A375 (cell line): ENCODE measurements around the gene HDGFL2. TPM values are rescaled to one million over a fixed set of nuclear protein-coding genes. Genes with fewer than 3 reads are reported as not detected.

Experiments used
- small RNA-seq: library from RNA; depleted of rRNA; stranded (forward); fragments of <200 nt; gene quantifications from one replicate; pipeline ENCODE3, GENCODE V24; 2014
- total RNA-seq: library from RNA; depleted of rRNA; stranded (reverse); fragments of >200 nt; shearing (Covaris generic); gene quantifications from 2 replicates; pipeline ENCODE4 v1.2.3, GENCODE V29; 2014; rRNA removed

Gene HDGFL2
- total RNA-seq: 75.7 and 79.9 TPM in 2 replicates

GRCh38 chr19:4472174-4472974, at the start of gene HDGFL2:
TSS of gene HDGFL2 (plus strand) at chr19:4472297. CDS start at chr19:4472351, 54 bp downstream.

GRCh38 chr19:4457654-4458395, 14.3 kb upstream of the HDGFL2 start, which contains the start of gene UBXN6:
TSS of gene UBXN6 (minus strand) at chr19:4457794. CDS start at chr19:4457697, 97 bp downstream.

GRCh38 chr19:4518345-4519171, 46.5 kb downstream of the HDGFL2 start, which contains the start of gene PLIN4:
TSS of gene PLIN4 (minus strand) at chr19:4518486. CDS start at chr19:4518272, 214 bp downstream.

GRCh38 chr19:4534836-4535658, 63.0 kb downstream of the HDGFL2 start, which contains the start of gene PLIN5:
TSS of gene PLIN5 (minus strand) at chr19:4535224. CDS start at chr19:4534074, 1,150 bp downstream.

GRCh38 chr19:4539693-4540581, 67.8 kb downstream of the HDGFL2 start, which contains the start of gene LRG1:
TSS of gene LRG1 (minus strand) at chr19:4540036. CDS start at chr19:4540013, 23 bp downstream.

Small RNA genes lying within 50 kb of the gene (small RNA-seq; reads per million reads assigned to genes)
- not detected for gene MIR4746

Other genes starting within 250 kb of the HDGFL2 start
- gene EBI3, start 242.8 kb upstream of the HDGFL2 start, total RNA-seq: 1.8 and 4.5 TPM in 2 replicates
- 48.2 and 48.4 TPM in 2 replicates for gene YJU2, start 225.2 kb upstream of the HDGFL2 start, total RNA-seq
- gene SHD, start 193.0 kb upstream of the HDGFL2 start, total RNA-seq: not detected in 2 replicates
- not detected in 2 replicates for gene TMIGD2, start 169.9 kb upstream of the HDGFL2 start, total RNA-seq
- 46.5 and 48.8 TPM in 2 replicates for gene FSD1, start 167.7 kb upstream of the HDGFL2 start, total RNA-seq
- 7.2 and 7.9 TPM in 2 replicates for gene STAP2, start 133.5 kb upstream of the HDGFL2 start, total RNA-seq
- gene MPND, start 128.7 kb upstream of the HDGFL2 start, total RNA-seq: 5.1 and 7.1 TPM in 2 replicates
- 79.5 and 85.0 TPM in 2 replicates for gene SH3GL1, start 71.8 kb upstream of the HDGFL2 start, total RNA-seq
- 65.7 and 78.7 TPM in 2 replicates for gene CHAF1A, start 69.7 kb upstream of the HDGFL2 start, total RNA-seq
- gene UBXN6, start 14.5 kb upstream of the HDGFL2 start, total RNA-seq: 80.4 and 87.6 TPM in 2 replicates
- gene PLIN4, start 46.2 kb downstream of the HDGFL2 start, total RNA-seq: 3.9 and 4.1 TPM in 2 replicates
- 0.15 and 1.4 TPM in 2 replicates for gene PLIN5, start 62.9 kb downstream of the HDGFL2 start, total RNA-seq
- gene LRG1, start 67.7 kb downstream of the HDGFL2 start, total RNA-seq: 0.11 TPM in 1 of 2 replicates, not detected in the other
- 27.4 and 35.0 TPM in 2 replicates for gene SEMA6B, start 87.4 kb downstream of the HDGFL2 start, total RNA-seq
- 4.6 and 5.2 TPM in 2 replicates for gene TNFAIP8L1, start 167.2 kb downstream of the HDGFL2 start, total RNA-seq
- 187 and 198 TPM in 2 replicates for gene MYDGF, start 198.0 kb downstream of the HDGFL2 start, total RNA-seq